Measurements from ENCODE around the gene KYNU. TPM values are rescaled to one million over a fixed set of nuclear protein-coding genes. Genes with fewer than 3 reads are reported as not detected.
A peak's percentile ranks its signal among the peaks of the same experiment; 100 is the strongest.

The KYNU gene
- total and polyA plus RNA-seq, 2 experiments from 2014 or later, result not detected

- Histone ChIP-seq H3K4me2 (ENCODE audit: unreplicated experiment) (peak overlapping the region; percentile 63), H3K9me2 (ENCODE audit: insufficient read depth) (no peaks in the 10 kb centered on the region), H2AFZ (no peak overlapping the region), H3K9ac (peak overlapping the region; percentile 47), H3K27me3 (replicated peaks; ENCODE audit: insufficient read depth) (no peaks in the 10 kb centered on the region), H3K4me1 (ENCODE audit: insufficient read depth) (peaks cover 42% of the 10 kb centered on the region), H3K36me3 (ENCODE audit: low read depth) (no peaks in the 10 kb centered on the region), H3K9me3 (ENCODE audit: low read depth) (no peaks in the 10 kb centered on the region), H4K20me1 (ENCODE audit: insufficient read depth) (no peaks in the 10 kb centered on the region), H3F3A (ENCODE audit: insufficient read depth) (peaks cover 26% of the 10 kb centered on the region), H3K27ac (peak overlapping the region; percentile 95), H3K4me3 (no peak overlapping the region), H3K79me2 (ENCODE audit: insufficient read depth) (no peaks in the 10 kb centered on the region)
- DNase-seq, result peak; percentile 2
- in situ Hi-C loops (cut with MboI), result no loop called here
- 96 to 97% methylated on average over 6 of the region's 6 CpGs for WGBS, 2 experiments (ENCODE audit: low coverage in 1 of 2, low lambda C conversion rate in 2 of 2, missing lambda C conversion rate in 2 of 2)
- no peak for TF ChIP-seq EZH2 (IDR thresholded peaks at IDR 0.05; ENCODE audit: insufficient read depth, poor library complexity, severe bottlenecking)
Measured at GRCh38 chr2:142875010-142875409, 2.5 kb upstream of the KYNU start.

DNA sequence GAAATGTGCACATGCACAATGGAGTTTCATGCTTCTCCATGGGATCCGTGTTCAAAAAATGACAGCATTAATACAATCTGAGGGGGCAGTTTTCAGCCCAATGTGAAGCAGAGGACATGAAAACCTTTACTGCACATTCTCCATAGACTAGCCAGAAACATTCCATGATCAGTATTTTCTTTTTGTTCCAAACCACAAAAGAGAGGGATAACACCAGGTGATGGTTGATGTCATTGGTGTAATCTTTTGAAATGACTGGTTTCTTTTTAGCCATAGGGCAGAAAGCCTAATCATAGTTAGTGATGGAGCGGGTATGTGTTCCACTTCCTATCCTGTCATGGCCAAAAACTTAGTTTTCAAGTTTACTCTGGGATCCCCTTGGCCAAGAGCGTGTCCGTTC is 1.8 kb upstream of the KYNU start:
- H3K27ac ChIP-seq, result no peak overlapping the region
- H3K4me3 ChIP-seq, result no peak overlapping the region
- H3K4me1 ChIP-seq (ENCODE audit: insufficient read depth), result peaks cover 47% of the 10 kb centered on the region
- no peaks in the 10 kb centered on the region for H3K27me3 ChIP-seq (replicated peaks; ENCODE audit: insufficient read depth)
- H3K36me3 ChIP-seq (ENCODE audit: low read depth), result no peaks in the 10 kb centered on the region
- DNase-seq, result peak; percentile 10
- no peaks in the 10 kb centered on the region for H3K9me3 ChIP-seq (ENCODE audit: low read depth)
- WGBS, 2 experiments (ENCODE audit: low coverage in 1 of 2, low lambda C conversion rate in 2 of 2, missing lambda C conversion rate in 2 of 2), result 86 to 87% methylated on average over 4 of the region's 4 CpGs
- TF ChIP-seq EZH2 (IDR thresholded peaks at IDR 0.05; ENCODE audit: insufficient read depth, poor library complexity, severe bottlenecking), result no peak
- no peak for TF ChIP-seq EZH2phosphoT487 (IDR thresholded peaks at IDR 0.05; ENCODE audit: insufficient read depth, low read depth)
- H3K4me2 ChIP-seq (ENCODE audit: unreplicated experiment), result no peak overlapping the region
- H2AFZ ChIP-seq, result no peak overlapping the region
- in situ Hi-C loops (cut with MboI), result no loop called here
- no peaks in the 10 kb centered on the region for H3K9me2 ChIP-seq (ENCODE audit: insufficient read depth)
- H3F3A ChIP-seq (ENCODE audit: insufficient read depth), result peaks cover 31% of the 10 kb centered on the region
- H3K79me2 ChIP-seq (ENCODE audit: insufficient read depth), result no peaks in the 10 kb centered on the region
- no peaks in the 10 kb centered on the region for H4K20me1 ChIP-seq (ENCODE audit: insufficient read depth)
- no peak overlapping the region for H3K9ac ChIP-seq

DNA sequence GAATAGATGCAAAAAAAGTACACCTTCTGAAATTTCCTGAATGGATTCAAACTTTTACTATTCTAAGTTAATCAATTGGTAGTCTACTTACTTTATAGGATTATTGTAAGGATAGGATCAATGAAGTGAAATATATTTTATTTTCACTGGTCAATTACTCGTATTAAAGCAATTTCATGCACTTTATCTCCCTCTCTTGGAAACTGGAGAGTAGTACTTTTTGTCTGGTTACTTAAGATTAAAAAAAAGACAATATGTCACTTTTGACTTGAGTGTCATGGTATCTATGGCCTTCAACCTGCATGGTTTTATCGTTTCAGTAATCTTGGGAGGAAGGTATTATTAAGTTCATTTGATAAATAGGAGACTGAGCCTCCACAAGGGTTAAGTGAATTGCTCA is 1.0 kb upstream of the KYNU start:
- Histone ChIP-seq H3K9me2 (ENCODE audit: insufficient read depth) (no peaks in the 10 kb centered on the region), H3K4me3 (no peak overlapping the region), H2AFZ (no peak overlapping the region), H3K79me2 (ENCODE audit: insufficient read depth) (no peaks in the 10 kb centered on the region), H3K27me3 (replicated peaks; ENCODE audit: insufficient read depth) (no peaks in the 10 kb centered on the region), H3K4me2 (ENCODE audit: unreplicated experiment) (no peak overlapping the region), H4K20me1 (ENCODE audit: insufficient read depth) (no peaks in the 10 kb centered on the region), H3K9me3 (ENCODE audit: low read depth) (no peaks in the 10 kb centered on the region), H3K27ac (no peak overlapping the region), H3K36me3 (ENCODE audit: low read depth) (no peaks in the 10 kb centered on the region), H3F3A (ENCODE audit: insufficient read depth) (peaks cover 39% of the 10 kb centered on the region), H3K9ac (no peak overlapping the region), H3K4me1 (ENCODE audit: insufficient read depth) (peaks cover 51% of the 10 kb centered on the region)
- DNase-seq, result peak; percentile 22
- TF ChIP-seq EZH2phosphoT487 (IDR thresholded peaks at IDR 0.05; ENCODE audit: insufficient read depth, low read depth) (no peak), EZH2 (IDR thresholded peaks at IDR 0.05; ENCODE audit: insufficient read depth, poor library complexity, severe bottlenecking) (no peak)
- in situ Hi-C loops (cut with MboI), result no loop called here
- WGBS, 2 experiments (ENCODE audit: low coverage in 1 of 2, low lambda C conversion rate in 2 of 2, missing lambda C conversion rate in 2 of 2), result 79% methylated on average over 2 of the region's 2 CpGs

DNA sequence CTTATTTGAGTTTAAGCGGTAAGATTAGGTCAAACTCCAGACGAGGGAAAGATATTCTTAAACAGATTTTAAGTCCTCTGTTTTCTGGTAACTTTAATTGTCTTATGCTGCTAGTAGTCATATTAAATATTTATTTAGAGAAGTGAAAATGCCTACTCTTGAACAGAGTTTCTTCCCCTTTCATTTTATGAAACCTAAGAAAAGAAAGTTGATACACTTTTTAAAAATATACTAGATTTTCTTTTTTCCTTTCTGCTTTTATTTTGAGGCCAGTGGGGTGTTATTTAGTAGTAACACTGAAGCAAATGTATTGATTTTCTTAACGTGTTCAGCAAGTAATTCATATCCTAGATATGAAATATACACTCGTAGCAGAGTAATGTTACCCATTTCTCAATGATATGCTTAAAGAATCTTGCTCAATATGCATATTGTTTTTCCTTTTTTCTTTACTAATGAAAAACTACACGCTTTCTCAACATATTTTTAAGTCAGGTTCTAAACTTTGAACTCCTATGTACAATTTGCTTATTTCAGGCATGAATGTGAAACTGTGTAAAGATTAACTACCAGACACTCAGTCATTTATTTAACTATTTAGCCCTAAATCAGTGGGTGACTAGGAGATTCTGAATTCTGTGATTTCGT is 691 bp downstream of the KYNU start:
- H3K4me3 ChIP-seq, result no peak overlapping the region
- WGBS, 2 experiments (ENCODE audit: low coverage in 1 of 2, low lambda C conversion rate in 2 of 2, missing lambda C conversion rate in 2 of 2), result 80 to 86% methylated on average over 6 of the region's 6 CpGs
- peaks cover 47% of the 10 kb centered on the region for H3K4me1 ChIP-seq (ENCODE audit: insufficient read depth)
- H4K20me1 ChIP-seq (ENCODE audit: insufficient read depth), result no peaks in the 10 kb centered on the region
- no peak overlapping the region for H3K27ac ChIP-seq
- no peak overlapping the region for H3K4me2 ChIP-seq (ENCODE audit: unreplicated experiment)
- peaks cover 36% of the 10 kb centered on the region for H3F3A ChIP-seq (ENCODE audit: insufficient read depth)
- H3K9me3 ChIP-seq (ENCODE audit: low read depth), result no peaks in the 10 kb centered on the region
- no peaks in the 10 kb centered on the region for H3K27me3 ChIP-seq (replicated peaks; ENCODE audit: insufficient read depth)
- H3K9ac ChIP-seq, result no peak overlapping the region
- H2AFZ ChIP-seq, result no peak overlapping the region
- TF ChIP-seq EZH2 (IDR thresholded peaks at IDR 0.05; ENCODE audit: insufficient read depth, poor library complexity, severe bottlenecking) (no peak), EZH2phosphoT487 (IDR thresholded peaks at IDR 0.05; ENCODE audit: insufficient read depth, low read depth) (no peak)
- H3K79me2 ChIP-seq (ENCODE audit: insufficient read depth), result no peaks in the 10 kb centered on the region
- in situ Hi-C loops (cut with MboI), result no loop called here
- H3K36me3 ChIP-seq (ENCODE audit: low read depth), result no peaks in the 10 kb centered on the region
- H3K9me2 ChIP-seq (ENCODE audit: insufficient read depth), result no peaks in the 10 kb centered on the region
- no peak for DNase-seq

- TF ChIP-seq EZH2 (IDR thresholded peaks at IDR 0.05; ENCODE audit: insufficient read depth, poor library complexity, severe bottlenecking) (no peak), EZH2phosphoT487 (IDR thresholded peaks at IDR 0.05; ENCODE audit: insufficient read depth, low read depth) (no peak)
- Histone ChIP-seq H3K79me2 (ENCODE audit: insufficient read depth) (no peaks in the 10 kb centered on the region), H2AFZ (no peak overlapping the region), H3K36me3 (ENCODE audit: low read depth) (no peaks in the 10 kb centered on the region), H4K20me1 (ENCODE audit: insufficient read depth) (no peaks in the 10 kb centered on the region), H3F3A (ENCODE audit: insufficient read depth) (peaks cover 27% of the 10 kb centered on the region), H3K4me2 (ENCODE audit: unreplicated experiment) (no peak overlapping the region), H3K9me2 (ENCODE audit: insufficient read depth) (no peaks in the 10 kb centered on the region), H3K9me3 (ENCODE audit: low read depth) (no peaks in the 10 kb centered on the region), H3K4me1 (ENCODE audit: insufficient read depth) (peaks cover 39% of the 10 kb centered on the region), H3K9ac (no peak overlapping the region), H3K27ac (no peak overlapping the region), H3K4me3 (no peak overlapping the region), H3K27me3 (replicated peaks; ENCODE audit: insufficient read depth) (no peaks in the 10 kb centered on the region)
- DNase-seq, result no peak
- WGBS, 2 experiments (ENCODE audit: low coverage in 1 of 2, low lambda C conversion rate in 2 of 2, missing lambda C conversion rate in 2 of 2), result 93 to 99% methylated on average over 4 of the region's 4 CpGs
- in situ Hi-C loops (cut with MboI), result no loop called here
Measured at GRCh38 chr2:142879151-142879550, 1.7 kb downstream of the KYNU start.
